A549 treated with AZD9567 at 1 μM for 4 hours (cell line): ENCODE measurements around the gene NDUFB11. TPM values are rescaled to one million over a fixed set of nuclear protein-coding genes. Genes with fewer than 3 reads are reported as not detected.

ENCODE experiments used
- total RNA-seq: library from RNA; stranded (reverse); fragments of 200-300 nt; extraction: Qiagen RNA extraction; gene quantifications from 5 replicates; pipeline ENCODE4 v1.2.3, GENCODE V29; 2022; ENCODE audit not compliant: insufficient read depth

Gene NDUFB11
- 127 to 186 TPM (median 171 TPM) in 5 replicates for total RNA-seq

GRCh38 chrX:47144626-47145394 is at the start of gene NDUFB11, which contains the start of gene RBM10:
Gene NDUFB11, minus strand, starts transcription at chrX:47144702. Its CDS starts 23 bp downstream, at chrX:47144679.
Gene RBM10, plus strand, starts transcription at chrX:47145221. Its CDS starts 2,261 bp downstream, at chrX:47147482.

GRCh38 chrX:47193475-47194193 is 49.1 kb upstream of the NDUFB11 start, which contains the start of gene UBA1:
Gene UBA1, plus strand, starts transcription at chrX:47193829. Its CDS starts 4,974 bp downstream, at chrX:47198803.

Other genes starting within 250 kb of the NDUFB11 start
- gene JADE3, start 232.3 kb downstream of the NDUFB11 start, total RNA-seq = 10.7 to 12.9 TPM (median 11.7 TPM) in 5 replicates
- 0.10 to 0.13 TPM in 2 of 5 replicates, not detected in the others for gene RGN, start 66.3 kb downstream of the NDUFB11 start, total RNA-seq
- 31.6 to 47.1 TPM (median 44.3 TPM) in 5 replicates for gene RBM10, start 519 bp upstream of the NDUFB11 start, total RNA-seq
- 168 to 201 TPM (median 197 TPM) in 5 replicates for gene UBA1, start 49.1 kb upstream of the NDUFB11 start, total RNA-seq
- 100 to 115 TPM (median 109 TPM) in 5 replicates for gene CDK16, start 74.0 kb upstream of the NDUFB11 start, total RNA-seq
- 48.6 to 60.9 TPM (median 57.8 TPM) in 5 replicates for gene USP11, start 88.3 kb upstream of the NDUFB11 start, total RNA-seq
- gene ZNF157, start 225.9 kb upstream of the NDUFB11 start, total RNA-seq = not detected in 5 replicates